SK-N-SH treated with all-trans-retinoic acid at 6 μM for 48 hours (cell line): Measurements from ENCODE around the gene PTPN18.
A peak's percentile ranks its signal among the peaks of the same experiment; 100 is the strongest.
"Not testable (repeated sequence)": the region's sequence is repeated elsewhere in the genome, so short reads cannot be mapped to it uniquely, and the experiment has no call there.

Experiments used
- ATAC-seq: fragments of 200-7000 bp; cut with Tn5 transposase; 3 replicates; pipeline ENCODE4 v1.9.1; 2020; ENCODE audit warnings: mild to moderate bottlenecking, moderate library complexity
- ARNTL ChIP-seq: fragments of 450-650 bp; formaldehyde crosslinking; IDR thresholded peaks from 2 replicates; pipeline ENCODE4 v1.5.0; 2020; ENCODE audit warnings: low read depth, mild to moderate bottlenecking, moderate library complexity, borderline replicate concordance
- CSDC2 ChIP-seq: fragments of 250-450 bp; sonication (Bioruptor Pico); IDR thresholded peaks from 2 replicates; pipeline ENCODE4 v1.5.0; 2020; ENCODE audit warnings: mild to moderate bottlenecking, moderate library complexity
- ESRRG ChIP-seq: fragments of 250-450 bp; sonication (Bioruptor Pico); IDR thresholded peaks from 2 replicates; pipeline ENCODE4 v1.6.1; 2021; ENCODE audit warnings: mild to moderate bottlenecking
- GLIS3 ChIP-seq: fragments of 250-450 bp; sonication (Bioruptor Pico); IDR thresholded peaks from 2 replicates; pipeline ENCODE4 v1.5.0; 2020; ENCODE audit warnings: mild to moderate bottlenecking, moderate library complexity
- ISL1 ChIP-seq: fragments of 250-450 bp; sonication (Bioruptor Pico); IDR thresholded peaks from 2 replicates; pipeline ENCODE4 v2.1.2; 2022; ENCODE audit warnings: mild to moderate bottlenecking, moderate library complexity
- PPARA ChIP-seq: fragments of 250-450 bp; sonication (Bioruptor Pico); IDR thresholded peaks from 2 replicates; pipeline ENCODE4 v1.5.0; 2020; ENCODE audit warnings: mild to moderate bottlenecking, borderline replicate concordance
- RARB ChIP-seq: fragments of 250-450 bp; sonication (Bioruptor Pico); IDR thresholded peaks from 2 replicates; pipeline ENCODE4 v1.8.0; 2021; ENCODE audit warnings: mild to moderate bottlenecking, moderate library complexity
- SNAI2 ChIP-seq: fragments of 250-450 bp; sonication (Bioruptor Pico); IDR thresholded peaks from 2 replicates; pipeline ENCODE4 v1.5.0; 2020; ENCODE audit warnings: mild to moderate bottlenecking, moderate library complexity
- TCF4 ChIP-seq: fragments of 250-450 bp; sonication (Bioruptor Pico); IDR thresholded peaks from 2 replicates; pipeline ENCODE4 v1.8.0; 2021; ENCODE audit warnings: mild to moderate bottlenecking, moderate library complexity, borderline replicate concordance
- TOX ChIP-seq: fragments of 250-450 bp; sonication (Bioruptor Pico); IDR thresholded peaks from 2 replicates; pipeline ENCODE4 v1.8.0; 2021; ENCODE audit warnings: mild to moderate bottlenecking, moderate library complexity, borderline replicate concordance
- ZC3H10 ChIP-seq: fragments of 250-450 bp; sonication (Bioruptor Pico); IDR thresholded peaks from 2 replicates; pipeline ENCODE4 v1.5.1; 2021; ENCODE audit warnings: mild to moderate bottlenecking, moderate library complexity
- ZFP3 ChIP-seq: fragments of 250-450 bp; sonication (Bioruptor Pico); IDR thresholded peaks from 2 replicates; pipeline ENCODE4 v1.5.0; 2020; ENCODE audit warnings: mild to moderate bottlenecking, moderate library complexity
- ZFP30 ChIP-seq: fragments of 450-650 bp; formaldehyde crosslinking; IDR thresholded peaks from 2 replicates; pipeline ENCODE4 v1.5.0; 2022; ENCODE audit warnings: mild to moderate bottlenecking, moderate library complexity
- ZNF70 ChIP-seq: fragments of 450-650 bp; formaldehyde crosslinking; IDR thresholded peaks from 2 replicates; pipeline ENCODE4 v1.5.0; 2020; ENCODE audit warnings: mild to moderate bottlenecking, moderate library complexity
- ZNF8 ChIP-seq: fragments of 450-650 bp; formaldehyde crosslinking; IDR thresholded peaks from 2 replicates; pipeline ENCODE4 v1.5.0; 2020; ENCODE audit warnings: mild to moderate bottlenecking, moderate library complexity
- TF ChIP-seq, protein P1 (sequence below): fragments of 250-450 bp; sonication (Bioruptor Pico); IDR thresholded peaks from 2 replicates; pipeline ENCODE4 v1.5.1; 2021; ENCODE audit warnings: mild to moderate bottlenecking, moderate library complexity
- TF ChIP-seq, protein P2 (sequence below): fragments of 250-450 bp; sonication (Bioruptor Pico); IDR thresholded peaks from 2 replicates; pipeline ENCODE4 v1.8.0; 2021; ENCODE audit warnings: low read depth, mild to moderate bottlenecking, moderate library complexity, borderline replicate concordance
- TF ChIP-seq, protein P3 (sequence below): fragments of 250-450 bp; sonication (Bioruptor Pico); IDR thresholded peaks from 2 replicates; pipeline ENCODE4 v1.5.1; 2020; ENCODE audit warnings: low read depth, mild to moderate bottlenecking, moderate library complexity
- TF ChIP-seq, protein P4 (sequence below): fragments of 250-450 bp; sonication (Bioruptor Pico); IDR thresholded peaks from 2 replicates; pipeline ENCODE4 v1.8.0; 2020; ENCODE audit warnings: mild to moderate bottlenecking, moderate library complexity, borderline replicate concordance
- TF ChIP-seq, protein P5 (sequence below): fragments of 250-450 bp; sonication (Bioruptor Pico); IDR thresholded peaks from 2 replicates; pipeline ENCODE4 v1.5.0; 2020; ENCODE audit warnings: mild to moderate bottlenecking, moderate library complexity

PTPN18 gene

DNA sequence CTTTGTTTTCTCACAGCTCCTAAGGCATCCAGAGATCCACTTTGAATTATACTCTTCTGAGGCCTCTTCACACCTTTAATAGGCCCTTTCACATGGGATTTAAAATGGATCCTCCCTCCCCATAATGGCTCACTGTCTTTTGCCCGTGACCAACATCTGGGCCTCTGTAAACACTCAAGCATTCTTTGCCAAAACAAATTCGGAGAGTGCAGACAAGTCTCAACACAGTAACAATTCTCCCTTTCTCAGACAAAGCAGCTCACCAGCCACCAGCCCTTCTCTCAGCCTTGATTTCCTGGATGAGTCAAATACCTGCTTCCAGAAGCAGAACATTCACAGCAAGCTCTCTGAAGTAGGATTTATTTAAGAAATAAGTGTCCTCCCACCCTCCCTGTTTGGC is 27.1 kb upstream of the PTPN18 start:
- ATAC-seq: no peak
- TF ChIP-seq ZFP3 (CRISPR knock-in tag): no peak
- TF ChIP-seq ZC3H10 (CRISPR knock-in tag): no peak
- TF ChIP-seq ESRRG (CRISPR knock-in tag): no peak
- no peak for TF ChIP-seq CSDC2
- TF ChIP-seq, protein P1, sequence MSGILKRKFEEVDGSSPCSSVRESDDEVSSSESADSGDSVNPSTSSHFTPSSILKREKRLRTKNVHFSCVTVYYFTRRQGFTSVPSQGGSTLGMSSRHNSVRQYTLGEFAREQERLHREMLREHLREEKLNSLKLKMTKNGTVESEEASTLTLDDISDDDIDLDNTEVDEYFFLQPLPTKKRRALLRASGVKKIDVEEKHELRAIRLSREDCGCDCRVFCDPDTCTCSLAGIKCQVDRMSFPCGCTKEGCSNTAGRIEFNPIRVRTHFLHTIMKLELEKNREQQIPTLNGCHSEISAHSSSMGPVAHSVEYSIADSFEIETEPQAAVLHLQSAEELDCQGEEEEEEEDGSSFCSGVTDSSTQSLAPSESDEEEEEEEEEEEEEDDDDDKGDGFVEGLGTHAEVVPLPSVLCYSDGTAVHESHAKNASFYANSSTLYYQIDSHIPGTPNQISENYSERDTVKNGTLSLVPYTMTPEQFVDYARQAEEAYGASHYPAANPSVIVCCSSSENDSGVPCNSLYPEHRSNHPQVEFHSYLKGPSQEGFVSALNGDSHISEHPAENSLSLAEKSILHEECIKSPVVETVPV (CRISPR knock-in tag): no peak

DNA sequence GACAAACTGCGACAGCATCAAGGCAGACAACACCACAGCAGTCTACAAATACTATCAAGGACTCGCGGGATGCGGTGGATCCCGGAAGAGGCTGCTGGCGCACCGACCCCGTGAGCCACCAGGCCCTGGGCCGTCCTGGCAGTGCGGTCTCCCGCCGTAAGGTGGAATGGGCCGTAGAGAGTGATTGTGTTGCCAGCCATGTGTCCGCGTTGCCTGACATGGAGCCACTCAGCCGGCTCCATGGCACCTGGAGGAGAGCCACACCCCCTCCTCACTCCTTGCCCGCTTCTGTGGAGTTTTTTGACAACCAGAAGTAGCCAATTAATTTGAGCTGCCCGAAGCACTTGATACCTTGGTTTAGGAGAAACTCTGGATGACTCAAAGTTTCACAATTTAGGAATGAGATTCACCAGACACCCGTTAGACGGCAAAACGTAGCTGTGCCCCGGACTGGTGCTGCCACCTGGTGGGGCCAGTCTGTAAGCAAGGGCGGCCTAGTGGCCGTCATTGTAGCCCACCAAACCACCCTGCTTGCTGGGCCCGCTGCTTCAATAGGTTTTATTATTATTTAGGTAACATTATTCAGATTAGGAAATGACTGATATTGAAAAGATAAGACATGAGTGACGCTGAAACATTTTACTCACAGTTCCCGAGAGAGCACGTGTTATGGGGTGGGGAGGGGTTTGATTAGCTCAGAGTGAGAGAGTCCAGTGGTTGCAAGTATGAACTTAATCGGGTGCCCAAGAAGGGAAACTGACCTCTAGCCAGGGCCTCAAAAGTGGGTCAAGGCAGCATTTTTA is 23.4 kb upstream of the PTPN18 start:
- TF ChIP-seq, protein P2, sequence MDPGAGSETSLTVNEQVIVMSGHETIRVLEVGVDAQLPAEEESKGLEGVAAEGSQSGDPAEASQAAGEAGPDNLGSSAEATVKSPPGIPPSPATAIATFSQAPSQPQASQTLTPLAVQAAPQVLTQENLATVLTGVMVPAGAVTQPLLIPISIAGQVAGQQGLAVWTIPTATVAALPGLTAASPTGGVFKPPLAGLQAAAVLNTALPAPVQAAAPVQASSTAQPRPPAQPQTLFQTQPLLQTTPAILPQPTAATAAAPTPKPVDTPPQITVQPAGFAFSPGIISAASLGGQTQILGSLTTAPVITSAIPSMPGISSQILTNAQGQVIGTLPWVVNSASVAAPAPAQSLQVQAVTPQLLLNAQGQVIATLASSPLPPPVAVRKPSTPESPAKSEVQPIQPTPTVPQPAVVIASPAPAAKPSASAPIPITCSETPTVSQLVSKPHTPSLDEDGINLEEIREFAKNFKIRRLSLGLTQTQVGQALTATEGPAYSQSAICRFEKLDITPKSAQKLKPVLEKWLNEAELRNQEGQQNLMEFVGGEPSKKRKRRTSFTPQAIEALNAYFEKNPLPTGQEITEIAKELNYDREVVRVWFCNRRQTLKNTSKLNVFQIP (CRISPR knock-in tag): no peak
- TF ChIP-seq ISL1: peak; percentile 35; the same call in 1 of the 2 replicates
- TF ChIP-seq, protein P3, sequence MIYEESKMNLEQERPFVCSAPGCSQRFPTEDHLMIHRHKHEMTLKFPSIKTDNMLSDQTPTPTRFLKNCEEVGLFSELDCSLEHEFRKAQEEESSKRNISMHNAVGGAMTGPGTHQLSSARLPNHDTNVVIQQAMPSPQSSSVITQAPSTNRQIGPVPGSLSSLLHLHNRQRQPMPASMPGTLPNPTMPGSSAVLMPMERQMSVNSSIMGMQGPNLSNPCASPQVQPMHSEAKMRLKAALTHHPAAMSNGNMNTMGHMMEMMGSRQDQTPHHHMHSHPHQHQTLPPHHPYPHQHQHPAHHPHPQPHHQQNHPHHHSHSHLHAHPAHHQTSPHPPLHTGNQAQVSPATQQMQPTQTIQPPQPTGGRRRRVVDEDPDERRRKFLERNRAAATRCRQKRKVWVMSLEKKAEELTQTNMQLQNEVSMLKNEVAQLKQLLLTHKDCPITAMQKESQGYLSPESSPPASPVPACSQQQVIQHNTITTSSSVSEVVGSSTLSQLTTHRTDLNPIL (CRISPR knock-in tag): no peak
- TF ChIP-seq, protein P4, sequence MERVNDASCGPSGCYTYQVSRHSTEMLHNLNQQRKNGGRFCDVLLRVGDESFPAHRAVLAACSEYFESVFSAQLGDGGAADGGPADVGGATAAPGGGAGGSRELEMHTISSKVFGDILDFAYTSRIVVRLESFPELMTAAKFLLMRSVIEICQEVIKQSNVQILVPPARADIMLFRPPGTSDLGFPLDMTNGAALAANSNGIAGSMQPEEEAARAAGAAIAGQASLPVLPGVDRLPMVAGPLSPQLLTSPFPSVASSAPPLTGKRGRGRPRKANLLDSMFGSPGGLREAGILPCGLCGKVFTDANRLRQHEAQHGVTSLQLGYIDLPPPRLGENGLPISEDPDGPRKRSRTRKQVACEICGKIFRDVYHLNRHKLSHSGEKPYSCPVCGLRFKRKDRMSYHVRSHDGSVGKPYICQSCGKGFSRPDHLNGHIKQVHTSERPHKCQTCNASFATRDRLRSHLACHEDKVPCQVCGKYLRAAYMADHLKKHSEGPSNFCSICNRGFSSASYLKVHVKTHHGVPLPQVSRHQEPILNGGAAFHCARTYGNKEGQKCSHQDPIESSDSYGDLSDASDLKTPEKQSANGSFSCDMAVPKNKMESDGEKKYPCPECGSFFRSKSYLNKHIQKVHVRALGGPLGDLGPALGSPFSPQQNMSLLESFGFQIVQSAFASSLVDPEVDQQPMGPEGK (CRISPR knock-in tag): no peak
- TF ChIP-seq ZC3H10 (CRISPR knock-in tag): no peak
- ATAC-seq: peak; percentile 75

DNA sequence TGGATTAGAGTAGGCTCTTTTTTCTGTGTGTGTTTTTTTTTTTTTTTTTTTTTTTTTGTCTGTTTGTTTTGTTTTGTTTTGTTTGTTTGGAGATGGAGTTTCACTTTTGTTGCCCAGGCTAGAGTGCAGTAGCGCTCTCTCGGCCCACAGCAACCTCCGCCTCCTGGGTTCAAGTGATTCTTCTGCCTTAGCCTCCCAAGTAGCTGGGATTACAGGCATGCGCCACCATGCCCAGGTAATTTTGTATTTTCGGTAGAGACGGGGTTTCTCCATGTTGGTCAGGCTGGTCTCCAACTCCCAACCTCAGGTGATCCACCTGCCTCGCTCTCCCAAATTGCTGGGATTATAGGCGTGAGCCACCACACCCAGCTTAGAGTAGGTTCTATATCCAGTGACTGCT is 22.6 kb upstream of the PTPN18 start:
- not testable (repeated sequence) for ATAC-seq

DNA sequence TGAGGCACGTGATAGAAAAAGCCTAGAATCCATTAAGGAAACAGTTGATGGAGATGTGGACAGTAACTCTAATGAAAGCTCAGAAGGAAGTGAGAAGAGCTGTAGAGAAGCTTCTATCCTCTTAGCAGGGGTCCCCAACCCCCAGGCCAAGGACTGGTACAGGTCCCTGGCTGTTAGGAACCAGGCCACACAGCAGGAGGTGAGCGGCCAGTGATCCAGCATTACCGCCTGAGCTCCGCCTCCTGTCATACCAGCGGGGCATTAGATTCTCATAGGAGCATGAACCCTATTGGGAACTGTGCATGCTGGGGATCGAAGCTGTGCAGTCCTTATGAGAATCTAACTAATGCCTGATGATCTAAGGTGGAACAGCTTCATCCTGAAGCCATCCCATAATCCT is 21.8 kb upstream of the PTPN18 start:
- no peak for ATAC-seq
- TF ChIP-seq, protein P3 (CRISPR knock-in tag): no peak
- TF ChIP-seq ZNF70: no peak
- no peak for TF ChIP-seq TCF4 (CRISPR knock-in tag)
- no peak for TF ChIP-seq SNAI2 (CRISPR knock-in tag)
- TF ChIP-seq, protein P1 (CRISPR knock-in tag): no peak
- no peak for TF ChIP-seq TOX
- TF ChIP-seq ZFP30 (CRISPR knock-in tag): no peak
- TF ChIP-seq ESRRG (CRISPR knock-in tag): no peak
- TF ChIP-seq ZNF8 (CRISPR knock-in tag): no peak
- TF ChIP-seq GLIS3: no peak
- TF ChIP-seq RARB: no peak
- TF ChIP-seq, protein P5, sequence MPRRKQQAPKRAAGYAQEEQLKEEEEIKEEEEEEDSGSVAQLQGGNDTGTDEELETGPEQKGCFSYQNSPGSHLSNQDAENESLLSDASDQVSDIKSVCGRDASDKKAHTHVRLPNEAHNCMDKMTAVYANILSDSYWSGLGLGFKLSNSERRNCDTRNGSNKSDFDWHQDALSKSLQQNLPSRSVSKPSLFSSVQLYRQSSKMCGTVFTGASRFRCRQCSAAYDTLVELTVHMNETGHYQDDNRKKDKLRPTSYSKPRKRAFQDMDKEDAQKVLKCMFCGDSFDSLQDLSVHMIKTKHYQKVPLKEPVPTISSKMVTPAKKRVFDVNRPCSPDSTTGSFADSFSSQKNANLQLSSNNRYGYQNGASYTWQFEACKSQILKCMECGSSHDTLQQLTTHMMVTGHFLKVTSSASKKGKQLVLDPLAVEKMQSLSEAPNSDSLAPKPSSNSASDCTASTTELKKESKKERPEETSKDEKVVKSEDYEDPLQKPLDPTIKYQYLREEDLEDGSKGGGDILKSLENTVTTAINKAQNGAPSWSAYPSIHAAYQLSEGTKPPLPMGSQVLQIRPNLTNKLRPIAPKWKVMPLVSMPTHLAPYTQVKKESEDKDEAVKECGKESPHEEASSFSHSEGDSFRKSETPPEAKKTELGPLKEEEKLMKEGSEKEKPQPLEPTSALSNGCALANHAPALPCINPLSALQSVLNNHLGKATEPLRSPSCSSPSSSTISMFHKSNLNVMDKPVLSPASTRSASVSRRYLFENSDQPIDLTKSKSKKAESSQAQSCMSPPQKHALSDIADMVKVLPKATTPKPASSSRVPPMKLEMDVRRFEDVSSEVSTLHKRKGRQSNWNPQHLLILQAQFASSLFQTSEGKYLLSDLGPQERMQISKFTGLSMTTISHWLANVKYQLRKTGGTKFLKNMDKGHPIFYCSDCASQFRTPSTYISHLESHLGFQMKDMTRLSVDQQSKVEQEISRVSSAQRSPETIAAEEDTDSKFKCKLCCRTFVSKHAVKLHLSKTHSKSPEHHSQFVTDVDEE (CRISPR knock-in tag): no peak
- TF ChIP-seq ISL1: no peak
- TF ChIP-seq PPARA (CRISPR knock-in tag): no peak
- TF ChIP-seq ZFP3 (CRISPR knock-in tag): no peak
- no peak for TF ChIP-seq CSDC2
- TF ChIP-seq ARNTL (CRISPR knock-in tag): no peak
